Karpas-422 (cell line): Measurements from ENCODE around the gene AKT1S1. TPM values are rescaled to one million over a fixed set of nuclear protein-coding genes. Genes with fewer than 3 reads are reported as not detected.

Source experiments
- DNase-seq: peaks from one replicate; pipeline ENCODE4 v3.0.0-alpha.2; 2015
- H2AFZ ChIP-seq: fragments of 200-600 bp; sonication (generic); 2 replicates; pipeline ENCODE4 v1.6.1; 2014; ENCODE audit warnings: antibody characterized with exemption, low read length, mixed read lengths
- H3K27ac ChIP-seq: fragments of 200-600 bp; sonication (generic); 2 replicates; pipeline ENCODE4 v1.5.1; 2014; ENCODE audit warnings: mild to moderate bottlenecking, low read length, moderate library complexity
- H3K27me3 ChIP-seq: fragments of 200-600 bp; sonication (generic); 2 replicates; pipeline ENCODE4 v1.6.1; 2014; ENCODE audit warnings: low read length, mixed read lengths
- H3K36me3 ChIP-seq: fragments of 200-600 bp; sonication (generic); 2 replicates; pipeline ENCODE4 v1.6.1; 2014; ENCODE audit warnings: low read length, mixed read lengths; ENCODE audit not compliant: insufficient read depth
- H3K4me1 ChIP-seq: fragments of 200-600 bp; sonication (generic); 2 replicates; pipeline ENCODE4 v1.6.1; 2014; ENCODE audit warnings: mild to moderate bottlenecking, low read length, mixed read lengths
- H3K4me2 ChIP-seq: fragments of 200-600 bp; sonication (generic); 2 replicates; pipeline ENCODE4 v1.6.1; 2014; ENCODE audit warnings: low read length, low read depth, mild to moderate bottlenecking; ENCODE audit not compliant: poor library complexity, severe bottlenecking
- H3K4me3 ChIP-seq: fragments of 200-600 bp; sonication (generic); 2 replicates; pipeline ENCODE4 v1.5.1; 2014; ENCODE audit warnings: mild to moderate bottlenecking, antibody characterized with exemption, low read length, mixed read lengths
- H3K79me2 ChIP-seq: fragments of 200-600 bp; sonication (generic); 2 replicates; pipeline ENCODE4 v1.6.1; 2014; ENCODE audit warnings: mild to moderate bottlenecking, low read length, mixed read lengths
- H3K9ac ChIP-seq: fragments of 200-600 bp; sonication (generic); 2 replicates; pipeline ENCODE4 v1.6.0; 2014; ENCODE audit warnings: low read length
- H3K9me2 ChIP-seq: fragments of 200-600 bp; sonication (generic), shearing (Covaris generic); replicated peaks from 2 replicates; pipeline ENCODE4 v1.6.0; 2014; ENCODE audit warnings: mild to moderate bottlenecking, low read length, moderate library complexity; ENCODE audit not compliant: insufficient read depth
- H3K9me3 ChIP-seq: fragments of 300-700, 200-600 bp; sonication (generic); 2 replicates; pipeline ENCODE4 v1.6.1; 2014; ENCODE audit warnings: low read length, mixed read lengths
- H4K20me1 ChIP-seq: fragments of 200-600 bp; sonication (generic); 2 replicates; pipeline ENCODE4 v1.6.1; 2014; ENCODE audit warnings: mild to moderate bottlenecking, antibody characterized with exemption, low read length, low read depth; ENCODE audit not compliant: insufficient read depth
- total RNA-seq: library from RNA; depleted of rRNA; stranded (reverse); fragments of >200 nt; shearing (Covaris generic); gene quantifications from 2 replicates; pipeline ENCODE4 v1.2.3, GENCODE V29; 2014; ENCODE audit warnings: low replicate concordance

AKT1S1 gene
- total RNA-seq, 1 experiment from 2014 or later: 8.2 TPM

- Histone ChIP-seq H3K9me3 (no peaks in the 10 kb centered on the region; the same call in 1 of the 2 replicates), H3K4me3 (peak overlapping the region; percentile 72), H4K20me1 (peaks cover 50% of the 10 kb centered on the region), H3K4me2 (peak overlapping the region; percentile 92), H2AFZ (no peak overlapping the region), H3K9me2 (no peaks in the 10 kb centered on the region), H3K4me1 (peaks cover 30% of the 10 kb centered on the region), H3K27me3 (no peaks in the 10 kb centered on the region), H3K27ac (peak overlapping the region; percentile 70; the same call in 1 of the 2 replicates), H3K36me3 (peaks cover 8% of the 10 kb centered on the region), H3K79me2 (peaks cover 29% of the 10 kb centered on the region), H3K9ac (peak overlapping the region; percentile 85)
- peak; percentile 86 for DNase-seq
Measured at GRCh38 chr19:49851456-49852259, 25.5 kb downstream of the AKT1S1 start.

DNA sequence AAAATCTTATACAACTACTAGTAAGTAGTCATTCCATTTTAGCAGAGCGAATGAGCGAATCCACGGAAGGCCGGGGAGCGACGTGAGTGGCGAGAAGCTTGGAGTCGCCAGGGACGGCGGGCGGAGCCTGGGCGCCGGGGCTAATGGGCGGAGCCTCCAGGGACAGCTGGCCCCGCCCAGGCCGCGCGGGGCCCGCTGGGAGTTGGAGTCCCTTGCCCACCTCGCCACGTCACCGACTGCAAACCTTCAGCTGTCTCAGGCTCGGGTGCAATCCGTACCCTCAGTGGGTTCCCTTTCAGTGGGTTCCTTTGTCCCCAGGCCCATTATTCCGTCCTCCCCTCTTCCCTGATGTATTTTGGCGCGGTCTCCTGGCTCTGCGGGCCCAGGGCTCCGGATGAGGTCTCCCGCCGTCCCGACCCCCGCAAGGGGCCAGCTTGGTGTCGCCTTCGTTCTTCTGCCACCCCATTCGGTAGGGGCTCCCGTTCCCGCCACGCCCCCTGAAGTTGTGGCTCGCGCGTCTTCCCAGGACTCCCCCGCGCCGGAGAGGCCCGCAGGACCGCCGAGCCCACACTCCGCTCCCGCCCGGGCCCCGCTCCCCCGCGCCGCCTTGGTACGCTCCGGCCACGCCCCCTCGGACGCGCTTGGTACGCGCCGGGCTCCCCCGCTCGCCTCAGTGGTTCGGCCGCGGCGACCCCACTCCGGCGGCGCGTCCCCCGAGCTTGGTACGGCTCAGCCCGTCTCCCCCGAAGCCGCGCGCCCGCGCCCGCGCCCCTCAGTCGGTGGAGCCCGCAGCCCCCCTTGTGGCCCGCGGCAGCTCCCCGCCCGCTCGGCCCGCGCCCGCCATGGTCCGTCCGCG, 26.4 kb downstream of the AKT1S1 start, which contains the start of gene PTOV1:
Gene PTOV1, plus strand, starts transcription at position 673 of the 856 bp plus-strand sequence.
- H3K4me1 ChIP-seq: peaks cover 30% of the 10 kb centered on the region
- peak within 1 kb of the TSS; percentile 72 for H3K4me3 ChIP-seq
- no peaks in the 10 kb centered on the region for H3K27me3 ChIP-seq
- peak within 1 kb of the TSS; percentile 92 for H3K4me2 ChIP-seq
- H4K20me1 ChIP-seq: peaks cover 40% of the 10 kb centered on the region
- H3K9ac ChIP-seq: peak within 1 kb of the TSS; percentile 85
- H3K36me3 ChIP-seq: peaks cover 3% of the 10 kb centered on the region
- DNase-seq: peak; percentile 98
- H2AFZ ChIP-seq: peak within 1 kb of the TSS; percentile 87; the same call in 1 of the 2 replicates
- no peaks in the 10 kb centered on the region for H3K9me2 ChIP-seq
- H3K27ac ChIP-seq: peak within 1 kb of the TSS; percentile 70
- H3K9me3 ChIP-seq: no peaks in the 10 kb centered on the region; the same call in 1 of the 2 replicates
- H3K79me2 ChIP-seq: peaks cover 29% of the 10 kb centered on the region

- H3K9ac ChIP-seq: peak overlapping the region; percentile 85; the same call in 1 of the 2 replicates
- H3K9me2 ChIP-seq: no peaks in the 10 kb centered on the region
- H4K20me1 ChIP-seq: peaks cover 35% of the 10 kb centered on the region
- no peak overlapping the region for H3K27ac ChIP-seq
- H3K9me3 ChIP-seq: no peaks in the 10 kb centered on the region; the same call in 1 of the 2 replicates
- no peak for DNase-seq
- peak overlapping the region; percentile 92 for H3K4me2 ChIP-seq
- H3K4me3 ChIP-seq: peak overlapping the region; percentile 72
- no peak overlapping the region; the same call in 1 of the 2 replicates for H2AFZ ChIP-seq
- H3K27me3 ChIP-seq: no peaks in the 10 kb centered on the region
- H3K36me3 ChIP-seq: peaks cover 3% of the 10 kb centered on the region; the same call in 1 of the 2 replicates
- H3K79me2 ChIP-seq: peaks cover 29% of the 10 kb centered on the region
- peaks cover 30% of the 10 kb centered on the region for H3K4me1 ChIP-seq
Measured at GRCh38 chr19:49850221-49850486, 27.0 kb downstream of the AKT1S1 start.

- H3K4me2 ChIP-seq: peak overlapping the region; percentile 92
- peaks cover 33% of the 10 kb centered on the region for H3K4me1 ChIP-seq
- no peak overlapping the region for H3K27ac ChIP-seq
- H3K9me2 ChIP-seq: no peaks in the 10 kb centered on the region
- no peaks in the 10 kb centered on the region; the same call in 1 of the 2 replicates for H3K9me3 ChIP-seq
- H2AFZ ChIP-seq: no peak overlapping the region
- H4K20me1 ChIP-seq: peaks cover 32% of the 10 kb centered on the region
- H3K9ac ChIP-seq: no peak overlapping the region
- H3K4me3 ChIP-seq: peak overlapping the region; percentile 72
- peaks cover 29% of the 10 kb centered on the region for H3K79me2 ChIP-seq
- H3K36me3 ChIP-seq: no peaks in the 10 kb centered on the region; the same call in 1 of the 2 replicates
- DNase-seq: no peak
- no peaks in the 10 kb centered on the region for H3K27me3 ChIP-seq
Measured at GRCh38 chr19:49849433-49850220, 27.5 kb downstream of the AKT1S1 start.

DNA sequence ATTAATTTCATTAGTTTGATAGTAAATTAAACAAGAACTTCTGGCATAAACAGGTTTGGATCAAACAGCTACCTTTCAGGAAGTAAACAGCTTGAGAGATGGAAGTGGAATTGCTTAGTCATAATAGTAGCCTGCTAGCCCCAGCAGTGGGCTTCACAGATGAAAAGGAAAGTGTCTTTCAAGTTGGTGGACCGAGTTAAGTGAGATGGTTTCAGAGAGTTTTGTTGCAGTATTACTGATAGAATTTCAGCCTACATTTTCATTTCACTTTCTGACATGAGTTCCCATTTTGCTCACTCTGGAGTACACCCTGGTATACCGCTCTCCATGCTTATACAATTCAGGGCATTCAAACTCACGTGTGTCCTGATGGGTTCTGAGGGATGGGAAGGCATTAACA, 28.2 kb downstream of the AKT1S1 start:
- Histone ChIP-seq H3K4me3 (no peak overlapping the region), H3K27ac (no peak overlapping the region), H3K9me3 (no peaks in the 10 kb centered on the region; the same call in 1 of the 2 replicates), H3K79me2 (peaks cover 23% of the 10 kb centered on the region), H3K4me2 (no peak overlapping the region), H3K27me3 (no peaks in the 10 kb centered on the region), H4K20me1 (peaks cover 25% of the 10 kb centered on the region), H3K9ac (no peak overlapping the region), H2AFZ (no peak overlapping the region), H3K9me2 (no peaks in the 10 kb centered on the region), H3K36me3 (no peaks in the 10 kb centered on the region; the same call in 1 of the 2 replicates), H3K4me1 (peaks cover 38% of the 10 kb centered on the region)
- DNase-seq: no peak

GRCh38 chr19:49847731-49848696, 29.1 kb downstream of the AKT1S1 start:
- no peak overlapping the region for H3K4me3 ChIP-seq
- H4K20me1 ChIP-seq: peaks cover 18% of the 10 kb centered on the region
- H3K27ac ChIP-seq: no peak overlapping the region
- H3K79me2 ChIP-seq: peaks cover 14% of the 10 kb centered on the region
- H3K36me3 ChIP-seq: no peaks in the 10 kb centered on the region; the same call in 1 of the 2 replicates
- no peaks in the 10 kb centered on the region for H3K9me2 ChIP-seq
- no peak overlapping the region for H2AFZ ChIP-seq
- H3K9me3 ChIP-seq: no peaks in the 10 kb centered on the region; the same call in 1 of the 2 replicates
- DNase-seq: peak; percentile 67
- no peaks in the 10 kb centered on the region for H3K27me3 ChIP-seq
- no peak overlapping the region for H3K4me2 ChIP-seq
- peaks cover 38% of the 10 kb centered on the region for H3K4me1 ChIP-seq
- no peak overlapping the region for H3K9ac ChIP-seq

DNA sequence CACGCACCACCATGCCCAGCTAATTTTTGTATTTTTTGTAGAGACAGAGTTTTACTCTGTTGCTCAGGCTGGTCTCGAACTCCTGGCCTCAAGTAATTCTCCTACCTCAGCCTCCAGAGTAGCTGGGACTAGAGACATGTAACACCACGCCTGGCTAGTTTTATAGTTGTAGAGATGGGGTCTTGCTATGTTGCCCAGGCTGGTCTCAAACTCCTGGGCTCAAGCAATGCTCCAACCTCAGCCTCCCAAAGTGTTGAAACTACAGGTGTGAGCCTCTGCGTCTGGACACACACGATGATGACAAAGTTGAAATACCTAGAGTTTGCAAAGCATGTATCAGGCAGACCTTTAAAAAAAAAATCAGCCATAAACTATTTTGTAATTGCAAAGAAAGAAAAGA, 30.7 kb downstream of the AKT1S1 start:
- no peaks in the 10 kb centered on the region for H3K9me2 ChIP-seq
- DNase-seq: no peak
- H3K36me3 ChIP-seq: no peaks in the 10 kb centered on the region; the same call in 1 of the 2 replicates
- H3K9ac ChIP-seq: no peak overlapping the region
- no peak overlapping the region for H3K4me3 ChIP-seq
- no peak overlapping the region for H3K4me2 ChIP-seq
- 0 out of 2 replicates have a peak, but pooled peaks cover 5% of the 10 kb centered on the region for H4K20me1 ChIP-seq
- H3K27ac ChIP-seq: no peak overlapping the region
- H3K27me3 ChIP-seq: no peaks in the 10 kb centered on the region
- H3K9me3 ChIP-seq: no peaks in the 10 kb centered on the region; the same call in 1 of the 2 replicates
- no peaks in the 10 kb centered on the region for H3K79me2 ChIP-seq
- peaks cover 31% of the 10 kb centered on the region for H3K4me1 ChIP-seq
- no peak overlapping the region for H2AFZ ChIP-seq
